CD14-positive monocyte (primary cell): ENCODE measurements around the gene MMP24. TPM values are rescaled to one million over a fixed set of nuclear protein-coding genes. Genes with fewer than 3 reads are reported as not detected.
"Not testable (repeated sequence)": the region's sequence is repeated elsewhere in the genome, so short reads cannot be mapped to it uniquely, and the experiment has no call there.

Experiments
- DNase-seq, 3 donors: peaks; one replicate each; pipeline ENCODE4 v3.0.0-alpha.2; 2011 to 2022
- H2AFZ ChIP-seq: 2 replicates; pipeline ENCODE4 v1.6.0; 2012; ENCODE audit warnings: mild to moderate bottlenecking, low read depth, low read length, inconsistent platforms; ENCODE audit not compliant: insufficient read depth, poor library complexity, severe bottlenecking
- H3K27ac ChIP-seq, 2 donors: 1 replicate in 1 of 2; 2 replicates in 1 of 2; pipeline ENCODE4 v1.5.1; 2012 to 2013; ENCODE audit warnings: low read length in 2 of 2, control low read depth in 1 of 2, inconsistent platforms in 1 of 2, low read depth in 1 of 2, mild to moderate bottlenecking in 1 of 2
- H3K27me3 ChIP-seq, 2 donors: one replicate each; pipeline versions ENCODE4 v1.6.0 to v1.6.1; 2011 to 2013; ENCODE audit warnings: low read length in 2 of 2; ENCODE audit not compliant: control insufficient read depth in 2 of 2, insufficient read depth in 2 of 2
- H3K36me3 ChIP-seq, 2 donors: replicated peaks in 1 of 2; 1 replicate in 1 of 2; 2 replicates in 1 of 2; pipeline versions ENCODE4 v1.5.1 to v1.6.1; 2012 to 2013; ENCODE audit warnings: low read length in 2 of 2, control low read depth in 1 of 2, inconsistent platforms in 1 of 2, mild to moderate bottlenecking in 1 of 2; ENCODE audit not compliant: insufficient read depth in 2 of 2, control insufficient read depth in 1 of 2
- H3K4me1 ChIP-seq, 2 donors: 1 replicate in 1 of 2; 2 replicates in 1 of 2; pipeline versions ENCODE4 v1.5.1 to v1.6.1; 2012 to 2013; ENCODE audit warnings: low read length in 2 of 2, control low read depth in 1 of 2, inconsistent platforms in 1 of 2, mild to moderate bottlenecking in 1 of 2, moderate library complexity in 1 of 2; ENCODE audit not compliant: insufficient read depth in 2 of 2, control insufficient read depth in 1 of 2
- H3K4me2 ChIP-seq: replicated peaks from 2 replicates; pipeline ENCODE3; 2012; ENCODE audit warnings: low read length, moderate library complexity, mild to moderate bottlenecking; ENCODE audit not compliant: poor library complexity, severe bottlenecking; ENCODE audit errors: extremely low read depth
- H3K4me3 ChIP-seq, 3 experiments: fragments of 200-600 bp in 1 of 3; sonication (generic) in 1 of 3; replicated peaks in 1 of 3; 1 replicate in 2 of 3; 2 replicates in 1 of 3; pipeline ENCODE4 v1.5.1; 2011 to 2013; ENCODE audit warnings: low read length in 3 of 3, mild to moderate bottlenecking in 3 of 3, control low read depth in 2 of 3, low read depth in 2 of 3, inconsistent platforms in 1 of 3, moderate library complexity in 1 of 3
- H3K79me2 ChIP-seq: 2 replicates; pipeline ENCODE4 v1.6.0; 2012; ENCODE audit warnings: mild to moderate bottlenecking, control low read depth, inconsistent platforms, low read length, moderate library complexity; ENCODE audit not compliant: insufficient read depth
- H3K9ac ChIP-seq: 2 replicates; pipeline ENCODE4 v1.6.0; 2017; ENCODE audit warnings: low read length, mild to moderate bottlenecking; ENCODE audit not compliant: insufficient read depth, poor library complexity, severe bottlenecking
- H3K9me3 ChIP-seq, 2 donors: replicated peaks in 1 of 2; 1 replicate in 1 of 2; 2 replicates in 1 of 2; pipeline versions ENCODE4 v1.5.1 to v1.6.1; 2012 to 2013; ENCODE audit warnings: low read length in 2 of 2, control low read depth in 1 of 2; ENCODE audit not compliant: control insufficient read depth in 1 of 2, insufficient read depth in 1 of 2
- H4K20me1 ChIP-seq: 2 replicates; pipeline ENCODE4 v1.6.0; 2012; ENCODE audit warnings: mild to moderate bottlenecking, low read length, control low read depth, moderate library complexity; ENCODE audit not compliant: insufficient read depth
- H3K27ac Mint-ChIP-seq, 7 donors: one replicate each; pipeline ENCODE4 v1.8.0; 2020; ENCODE audit warnings: mild to moderate bottlenecking in 7 of 7, mixed read lengths in 7 of 7, moderate library complexity in 6 of 7, inconsistent platforms in 2 of 7
- H3K27me3 Mint-ChIP-seq, 3 donors: one replicate each; pipeline ENCODE4 v1.8.0; 2021 to 2022; ENCODE audit warnings: low read depth in 3 of 3, mild to moderate bottlenecking in 3 of 3, mixed read lengths in 3 of 3, moderate library complexity in 3 of 3, inconsistent platforms in 1 of 3
- H3K36me3 Mint-ChIP-seq, 2 donors: one replicate each; pipeline ENCODE4 v1.8.0; 2020; ENCODE audit warnings: mixed read lengths in 2 of 2, inconsistent platforms in 1 of 2, mild to moderate bottlenecking in 1 of 2
- H3K4me1 Mint-ChIP-seq: one replicate; pipeline ENCODE4 v1.8.0; 2020; ENCODE audit warnings: mild to moderate bottlenecking, mixed read lengths
- H3K4me3 Mint-ChIP-seq, 2 donors: one replicate each; pipeline ENCODE4 v1.8.0; 2020; ENCODE audit warnings: mild to moderate bottlenecking in 2 of 2, mixed read lengths in 2 of 2, moderate library complexity in 1 of 2
- H3K9me3 Mint-ChIP-seq, 7 donors: one replicate each; pipeline ENCODE4 v1.8.0; 2020 to 2022; ENCODE audit warnings: mixed read lengths in 7 of 7, mild to moderate bottlenecking in 6 of 7, moderate library complexity in 6 of 7, inconsistent platforms in 2 of 7
- WGBS: methylation state at CpG from one replicate; pipeline ENCODE4 v1.1.5; 2013; ENCODE audit warnings: missing lambda C conversion rate; ENCODE audit not compliant: insufficient coverage; 5-methylcytosine and 5-hydroxymethylcytosine counted together
- intact Hi-C, 2 donors: fragments of 100-400 bp; cut with micrococcal nuclease; formaldehyde crosslinking; loops; one replicate each; pipeline versions ENCODE4 v1.15.0 to v1.15.1; 2023
- polyA plus RNA-seq, 3 donors: library from polyadenylated mRNA; depleted of rRNA in 1 of 3; unstranded in 2 of 3; stranded (reverse) in 1 of 3; fragments of 300-500 nt in 2 of 3; fragments of >200 nt in 1 of 3; fragmentation: Illumina TruSeq in 2 of 3; gene quantifications; 1 replicate in 2 of 3; 2 replicates in 1 of 3; pipeline ENCODE4 v1.2.3, GENCODE V29; 2012 to 2021
- TF ChIP-seq, protein P1 (sequence below): fragments of 200-600 bp; IDR thresholded peaks from one replicate; pipeline ENCODE4 v1.8.0; 2022; ENCODE audit warnings: antibody characterized with exemption, mild to moderate bottlenecking

Gene MMP24
- polyA plus RNA-seq, 3 donors, result 0.14 TPM; not detected in 2

DNA sequence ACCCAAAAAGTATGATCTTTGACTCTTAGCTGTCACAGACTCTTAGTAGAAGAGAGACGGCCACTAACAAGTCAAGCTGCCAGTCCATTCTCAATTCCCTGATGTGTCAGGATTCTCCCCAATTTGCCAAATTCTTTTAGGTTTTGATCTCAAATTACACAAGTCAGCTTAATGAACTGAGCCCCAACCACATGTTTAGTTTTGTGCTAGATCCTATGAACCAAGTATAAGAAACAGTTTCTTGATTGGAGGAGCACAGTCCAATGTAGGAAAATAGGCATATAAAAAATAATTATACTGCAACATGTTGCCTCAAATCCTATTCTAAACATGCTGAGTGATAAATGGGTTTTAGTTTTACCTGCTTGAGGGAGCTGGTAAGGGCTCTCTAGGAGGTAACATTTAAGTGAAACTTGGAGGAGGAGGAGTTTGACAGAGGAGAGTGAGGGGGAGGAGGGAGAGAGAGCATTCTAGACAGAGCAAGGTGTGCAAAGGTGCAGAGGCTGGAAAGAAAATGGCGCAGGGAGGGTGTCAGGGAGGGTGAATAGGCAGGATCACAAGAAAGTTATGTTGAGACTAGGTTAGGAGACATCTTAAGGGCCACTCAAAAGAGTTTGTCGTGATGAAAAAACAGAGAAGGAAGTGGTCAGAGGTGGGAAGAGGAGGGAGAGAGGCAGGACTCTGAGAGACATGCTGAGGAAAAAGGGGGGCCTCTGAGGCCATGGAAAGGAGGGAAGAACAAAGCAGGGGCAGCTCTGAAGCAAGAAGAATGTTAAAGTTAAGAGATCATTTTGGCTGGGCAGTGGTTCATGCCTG is 88.5 kb downstream of the MMP24 start:
- Mint-ChIP-seq H3K27ac (peak overlapping the region in 2 of 7 donors; percentile 22 to 27), H3K27me3 (peaks cover 0 to 2% (median 0%) of the 10 kb centered on the region in 3 donors), H3K4me1 (peaks cover 15% of the 10 kb centered on the region), H3K4me3 (no peak overlapping the region), H3K36me3 (peaks cover 27 to 29% of the 10 kb centered on the region in 2 donors), H3K9me3 (no peaks in the 10 kb centered on the region)
- Histone ChIP-seq H3K4me3 (no peak overlapping the region), H3K4me1 (no peaks in the 10 kb centered on the region), H3K4me2 (no peak overlapping the region), H3K27me3 (no peaks in the 10 kb centered on the region), H3K36me3 (peaks cover 2 to 27% of the 10 kb centered on the region in 2 donors), H2AFZ (no peak overlapping the region), H3K9ac (no peak overlapping the region), H3K79me2 (no peaks in the 10 kb centered on the region), H3K9me3 (no peaks in the 10 kb centered on the region), H3K27ac (no peak overlapping the region), H4K20me1 (no peaks in the 10 kb centered on the region)
- DNase-seq, result no peak
- intact Hi-C loops, result no loop called here
- 52% methylated on average over 2 of the region's 3 CpGs for WGBS
- TF ChIP-seq, protein P1, sequence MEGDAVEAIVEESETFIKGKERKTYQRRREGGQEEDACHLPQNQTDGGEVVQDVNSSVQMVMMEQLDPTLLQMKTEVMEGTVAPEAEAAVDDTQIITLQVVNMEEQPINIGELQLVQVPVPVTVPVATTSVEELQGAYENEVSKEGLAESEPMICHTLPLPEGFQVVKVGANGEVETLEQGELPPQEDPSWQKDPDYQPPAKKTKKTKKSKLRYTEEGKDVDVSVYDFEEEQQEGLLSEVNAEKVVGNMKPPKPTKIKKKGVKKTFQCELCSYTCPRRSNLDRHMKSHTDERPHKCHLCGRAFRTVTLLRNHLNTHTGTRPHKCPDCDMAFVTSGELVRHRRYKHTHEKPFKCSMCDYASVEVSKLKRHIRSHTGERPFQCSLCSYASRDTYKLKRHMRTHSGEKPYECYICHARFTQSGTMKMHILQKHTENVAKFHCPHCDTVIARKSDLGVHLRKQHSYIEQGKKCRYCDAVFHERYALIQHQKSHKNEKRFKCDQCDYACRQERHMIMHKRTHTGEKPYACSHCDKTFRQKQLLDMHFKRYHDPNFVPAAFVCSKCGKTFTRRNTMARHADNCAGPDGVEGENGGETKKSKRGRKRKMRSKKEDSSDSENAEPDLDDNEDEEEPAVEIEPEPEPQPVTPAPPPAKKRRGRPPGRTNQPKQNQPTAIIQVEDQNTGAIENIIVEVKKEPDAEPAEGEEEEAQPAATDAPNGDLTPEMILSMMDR, result no peak

DNA sequence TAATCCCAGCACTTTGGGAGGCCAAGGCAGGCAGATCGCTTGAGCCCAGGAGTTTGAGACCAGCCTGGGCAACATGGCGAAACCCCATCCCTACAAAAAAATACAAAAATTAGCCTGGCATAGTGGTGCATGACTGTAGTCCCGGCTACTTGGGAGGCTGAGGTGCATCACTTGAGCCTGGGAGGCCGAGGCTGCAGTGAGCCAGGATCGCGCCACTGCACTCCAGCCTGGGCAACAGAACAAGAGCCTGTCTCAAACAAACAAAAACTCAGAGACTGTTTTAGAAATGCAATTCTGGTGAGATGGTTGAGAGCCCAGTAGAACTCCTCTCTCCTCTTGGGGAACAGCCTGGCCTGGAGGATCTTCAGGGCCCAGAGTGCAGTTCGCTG is 89.1 kb downstream of the MMP24 start:
- H3K9ac ChIP-seq, H3K4me3 ChIP-seq, H3K9me3 Mint-ChIP-seq, H3K27ac ChIP-seq, intact Hi-C loops, H3K9me3 ChIP-seq, H3K4me3 Mint-ChIP-seq, DNase-seq, H2AFZ ChIP-seq, H3K4me2 ChIP-seq, H3K79me2 ChIP-seq, H4K20me1 ChIP-seq, H3K4me1 ChIP-seq, H3K27me3 Mint-ChIP-seq, H3K27me3 ChIP-seq: not testable (repeated sequence)
- peaks cover 2 to 27% of the 10 kb centered on the region in 2 donors for H3K36me3 ChIP-seq
- H3K36me3 Mint-ChIP-seq, result peaks cover 26% of the 10 kb centered on the region in 2 donors
- peak overlapping the region in 1 of 7 donors; percentile 10 for H3K27ac Mint-ChIP-seq
- WGBS, result 94% methylated on average over 7 of the region's 7 CpGs
- H3K4me1 Mint-ChIP-seq, result peaks cover 15% of the 10 kb centered on the region
